Measurements from ENCODE around the gene C16orf96.
A peak's percentile ranks its signal among the peaks of the same experiment; 100 is the strongest.

The C16orf96 gene

DNA sequence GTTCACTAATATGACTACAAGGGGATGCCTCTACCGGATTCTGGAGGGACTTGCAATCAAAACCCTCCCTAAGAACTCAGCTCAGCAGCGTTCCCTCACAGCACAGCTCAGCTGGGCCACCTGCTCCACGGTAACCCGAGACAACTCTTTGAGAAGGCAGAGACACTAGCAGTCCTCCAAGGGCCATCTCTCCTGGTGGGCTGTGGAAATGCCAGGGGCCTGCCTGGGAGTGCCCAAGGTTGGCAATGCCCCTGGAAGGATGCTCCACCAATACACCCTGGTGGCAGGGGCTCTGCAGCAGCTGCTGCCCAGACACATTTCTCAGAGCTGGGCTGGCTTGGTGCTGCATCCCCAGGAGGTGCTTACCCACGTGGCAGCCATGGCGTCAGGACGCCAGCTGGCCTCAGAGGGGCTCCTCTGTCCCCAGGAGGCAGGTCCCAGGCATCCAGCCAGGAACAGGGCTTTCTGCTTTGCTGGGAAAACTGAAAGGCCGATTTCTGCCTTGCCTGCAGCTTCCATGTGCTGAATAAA lies 34.0 kb upstream of the C16orf96 start:
- intact Hi-C loops (cut with DNase I) = no loop called here
- peak; percentile 57 to 92 (median 80) for DNase-seq

- peak in 9 of 42 donors; percentile 35 to 67 (median 59) for DNase-seq
- intact Hi-C loops (cut with DNase I) = no loop called here
These were observed 32.5 kb upstream of the C16orf96 start for GRCh38 chr16:4523686-4524085.

DNA sequence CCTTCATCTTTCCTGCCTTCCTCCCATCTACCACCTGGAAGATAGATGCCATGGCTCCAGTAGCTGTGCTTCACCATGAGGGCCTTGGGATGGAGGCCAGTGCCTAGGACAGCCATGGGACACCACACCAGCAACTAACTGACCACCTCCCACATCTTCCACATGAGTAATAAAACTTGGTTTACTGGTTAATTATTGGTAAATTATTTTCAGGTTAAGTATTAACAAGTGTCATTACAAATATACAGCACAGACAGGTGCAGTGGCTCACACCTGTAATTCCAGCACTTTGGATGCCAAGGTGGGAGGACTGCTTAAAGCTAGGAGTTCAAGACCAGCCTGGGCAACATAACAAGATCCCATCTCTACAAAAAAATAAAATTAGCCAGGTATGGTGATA lies 31.6 kb upstream of the C16orf96 start:
- DNase-seq = no peak
- intact Hi-C loops (cut with DNase I) = no loop called here

- peak in 1 of 42 donors; percentile 49 for DNase-seq
- intact Hi-C loops (cut with DNase I) = no loop called here
These were observed 31.1 kb upstream of the C16orf96 start for GRCh38 chr16:4525069-4525468.

- no peak for DNase-seq
- intact Hi-C loops (cut with DNase I) = no loop called here
These were observed 30.4 kb upstream of the C16orf96 start for GRCh38 chr16:4525634-4526277.

- no peak for DNase-seq
These were observed 26.8 kb upstream of the C16orf96 start for GRCh38 chr16:4529085-4530060.

GRCh38 chr16:4531811-4532210 lies 24.3 kb upstream of the C16orf96 start:
- intact Hi-C loops (cut with DNase I) = no loop called here
- DNase-seq = no peak

More at GRCh38 chr16:4529085-4530060, 26.8 kb upstream of the C16orf96 start:
- intact Hi-C loops (cut with DNase I) = no loop called here

DNA sequence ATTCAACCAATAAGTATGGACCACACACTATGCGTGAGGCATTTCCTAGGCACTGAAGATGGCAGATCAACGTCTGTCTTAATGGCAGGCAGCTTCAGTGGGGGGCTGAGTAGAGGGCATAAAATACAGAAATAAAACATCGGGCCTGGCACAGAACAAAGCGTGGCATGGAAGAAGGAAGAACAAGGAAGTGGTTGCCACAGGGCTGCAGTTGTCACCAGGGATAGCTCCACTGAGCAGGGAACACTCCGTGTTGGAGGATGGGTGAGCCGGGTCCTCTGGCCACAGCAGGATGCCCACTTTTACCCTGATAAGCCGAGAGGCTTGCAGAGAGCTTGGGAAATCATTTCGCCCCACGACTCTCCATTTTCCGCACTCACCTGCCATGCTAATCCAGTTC lies 23.9 kb upstream of the C16orf96 start:
- DNase-seq = no peak
- intact Hi-C loops (cut with DNase I) = no loop called here

DNA sequence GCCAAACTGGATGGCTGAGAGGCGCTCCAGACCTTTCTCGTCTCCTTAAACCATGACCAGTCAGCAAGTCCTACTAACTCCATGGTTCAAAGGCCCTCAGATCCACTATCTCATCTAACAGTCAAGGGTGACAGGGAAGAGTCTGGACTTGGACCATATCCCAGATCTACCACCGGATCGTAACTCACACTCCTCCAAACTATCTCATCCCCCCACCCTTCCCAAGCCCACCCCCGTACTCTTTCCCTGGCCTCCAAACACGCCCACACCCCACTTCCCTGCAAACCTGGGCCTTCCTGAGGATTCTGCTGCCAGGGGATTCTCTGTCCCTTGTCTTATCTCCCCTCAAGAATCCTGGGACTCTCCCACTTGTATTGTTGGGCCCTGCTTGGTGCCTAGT lies 22.6 kb upstream of the C16orf96 start:
- intact Hi-C loops (cut with DNase I) = no loop called here
- DNase-seq = no peak

- intact Hi-C loops (cut with DNase I) = no loop called here
- no peak for DNase-seq
These were observed 21.9 kb upstream of the C16orf96 start for GRCh38 chr16:4534151-4534790.

- no peak for DNase-seq
- intact Hi-C loops (cut with DNase I) = no loop called here
These were observed 20.5 kb upstream of the C16orf96 start for GRCh38 chr16:4535627-4536108.

GRCh38 chr16:4536391-4537106 lies 19.6 kb upstream of the C16orf96 start:
- intact Hi-C loops (cut with DNase I) = no loop called here
- DNase-seq = no peak

DNA sequence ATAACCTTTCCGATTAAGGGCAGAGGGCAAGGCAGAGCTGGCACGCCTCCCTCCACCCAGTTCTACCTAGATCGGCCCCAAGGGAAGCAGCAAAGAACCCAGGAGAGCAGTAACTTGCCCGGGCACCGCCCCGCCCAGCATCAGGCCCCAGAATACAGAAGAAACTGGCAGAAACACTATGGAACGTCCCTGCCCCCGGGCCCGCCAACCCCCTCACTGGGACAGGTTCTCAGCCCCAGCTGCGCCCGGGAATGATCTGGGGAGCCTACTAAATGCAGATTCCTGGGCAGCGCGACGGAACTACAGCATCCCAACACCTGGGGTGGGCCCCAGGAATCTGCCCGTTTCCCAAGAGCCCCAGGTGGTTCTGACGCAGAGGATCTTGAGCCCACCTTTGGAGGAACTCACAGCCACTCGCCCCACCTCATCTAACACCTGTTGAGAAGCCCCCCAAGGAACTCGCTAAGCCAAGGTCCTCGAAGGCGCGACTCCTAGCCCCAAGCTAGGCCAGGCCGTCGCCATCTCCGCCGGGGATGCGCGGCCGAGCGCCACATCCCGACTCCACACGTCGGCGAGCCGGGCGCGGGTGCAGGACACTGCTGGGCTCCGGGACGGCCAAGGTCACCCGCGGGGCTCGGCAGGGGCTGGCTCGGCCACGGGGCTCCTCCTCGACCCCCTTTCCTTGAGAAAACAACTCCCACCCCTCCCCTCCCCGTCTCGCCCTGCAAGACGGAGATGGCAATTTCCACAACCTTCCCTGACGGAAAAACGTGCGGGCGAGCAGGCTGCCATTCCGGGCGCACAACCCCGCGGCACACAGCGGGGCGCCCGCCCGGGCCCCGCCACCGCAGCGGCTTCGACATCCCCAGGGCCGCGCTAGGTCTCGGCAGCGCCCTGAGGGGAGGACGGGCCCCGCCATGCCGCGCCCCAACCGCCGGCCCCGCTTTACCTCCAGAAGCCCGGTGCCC lies 18.5 kb upstream of the C16orf96 start:
- peak in 39 of 42 donors; percentile 9 to 74 (median 47) for DNase-seq
- intact Hi-C loops (cut with DNase I) = no loop called here

GRCh38 chr16:4538350-4539235 lies 17.5 kb upstream of the C16orf96 start, which contains the start of gene CDIP1:
CDIP1 (minus strand) TSS chr16:4538773; CDS start chr16:4514130, 24,643 bp downstream.
- intact Hi-C loops (cut with DNase I) = no loop called here
- peak; percentile 96 to 99 (median 98) for DNase-seq

- DNase-seq = no peak
- intact Hi-C loops (cut with DNase I) = loop anchor here (5.0 kb wide), 1 partner anchor 32 kb away; no protein-coding TSS in a partner anchor
These were observed 16.3 kb upstream of the C16orf96 start for GRCh38 chr16:4539716-4540284.

DNA sequence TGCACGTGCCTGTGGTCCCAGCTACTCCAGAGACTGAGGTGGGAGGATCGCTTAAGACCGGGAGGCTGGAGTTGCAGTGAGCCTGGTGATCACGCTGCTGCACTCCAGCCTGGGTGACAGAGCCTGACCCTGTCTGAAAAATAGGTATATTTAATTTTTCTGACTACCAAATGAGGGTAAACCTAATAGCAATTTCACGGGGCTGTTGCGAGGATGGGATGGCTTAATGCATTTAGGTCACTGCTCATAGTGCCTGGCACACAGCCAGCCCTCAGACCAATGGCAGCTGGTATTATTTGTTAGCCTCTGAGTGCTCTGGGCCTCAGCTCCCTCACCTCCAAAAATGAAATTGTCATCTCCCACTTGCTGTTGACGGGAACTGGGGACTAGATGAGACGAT lies 11.7 kb upstream of the C16orf96 start:
- intact Hi-C loops (cut with DNase I) = loop anchor here (5.0 kb wide), 1 partner anchor 37 kb away; no protein-coding TSS in a partner anchor
- no peak for DNase-seq
